HCT116 (cell line): ENCODE measurements around the gene XPNPEP2. TPM values are rescaled to one million over a fixed set of nuclear protein-coding genes. Genes with fewer than 3 reads are reported as not detected.

Source experiments
- ATAC-seq: fragments of 200-7000 bp; cut with Tn5 transposase; 2 replicates; pipeline ENCODE4 v1.9.1; 2020; ENCODE audit warnings: mild to moderate bottlenecking, moderate library complexity
- BruUV-seq: library from RNA; stranded (reverse); fragments of 400-500 nt; replicated peaks from 2 replicates; lab custom pipeline; 2021; lab: Mats Ljungman, UMichigan
- CTCF ChIA-PET: fragments of 300-600 bp; sonication (Branson Sonifier 250); formaldehyde crosslinking; loops from one replicate; lab custom pipeline; 2021; ENCODE audit warnings: antibody characterized with exemption; lab: Charles Lee
- POLR2A ChIA-PET: fragments of 300-600, 350-600 bp; sonication (Branson Sonifier 250); formaldehyde crosslinking; loops from one replicate; lab custom pipeline; 2021; ENCODE audit warnings: antibody characterized with exemption; lab: Charles Lee
- RAD21 ChIA-PET, 2 experiments: fragments of 300-600 bp; sonication (Branson Sonifier 250); formaldehyde crosslinking; loops; one replicate each; lab custom pipeline; 2023; ENCODE audit warnings: low total read pairs in 2 of 2; ENCODE audit not compliant: uncharacterized antibody in 2 of 2, unreplicated experiment in 2 of 2, low non-redundant PET in 1 of 2; lab: Charles Lee
- DNase-seq: peaks from one replicate; pipeline ENCODE4 v3.0.0-alpha.2; 2010; ENCODE audit warnings: low read depth, low spot score
- H2AFZ ChIP-seq: fragments of 200-600 bp; shearing (Covaris generic), sonication (generic); 2 replicates; pipeline ENCODE4 v1.6.1; 2017; ENCODE audit warnings: low read depth, mixed run types, mixed read lengths, antibody characterized with exemption, low read length; ENCODE audit not compliant: poor library complexity, severe bottlenecking
- H3K27ac ChIP-seq: 2 replicates; pipeline ENCODE4 v1.5.1; 2012; ENCODE audit warnings: low read depth, low read length
- H3K27me3 ChIP-seq: fragments of 200-600 bp; sonication (generic); 2 replicates; pipeline ENCODE4 v1.6.1; 2016; ENCODE audit warnings: mixed run types, low read length, mixed read lengths; ENCODE audit not compliant: insufficient read depth
- H3K36me3 ChIP-seq, 2 experiments: fragments of 200-500 bp in 1 of 2; fragments of 200-600 bp in 1 of 2; sonication (Bioruptor generic) in 1 of 2; sonication (generic) in 1 of 2; 2 replicates each; pipeline versions ENCODE4 v1.5.1 to v1.6.1; 2014 to 2016; ENCODE audit warnings: low read length in 2 of 2, inconsistent platforms in 1 of 2, mixed read lengths in 1 of 2, mixed run types in 1 of 2; ENCODE audit not compliant: insufficient read depth in 2 of 2, control insufficient read depth in 1 of 2
- H3K4me1 ChIP-seq, 2 experiments: fragments of 200-600 bp in 1 of 2; sonication (generic) in 1 of 2; 2 replicates each; pipeline versions ENCODE4 v1.5.1 to v1.6.1; 2012 to 2017; ENCODE audit warnings: low read length in 2 of 2, inconsistent platforms in 1 of 2, mild to moderate bottlenecking in 1 of 2, mixed read lengths in 1 of 2, mixed run types in 1 of 2, moderate library complexity in 1 of 2; ENCODE audit not compliant: insufficient read depth in 2 of 2, control insufficient read depth in 1 of 2
- H3K4me2 ChIP-seq: fragments of 200-600 bp; sonication (generic); 2 replicates; pipeline ENCODE4 v1.6.1; 2017; ENCODE audit warnings: mixed run types, low read length, mixed read lengths
- H3K4me3 ChIP-seq, 2 experiments: fragments of 200-600 bp in 1 of 2; sonication (generic) in 1 of 2; replicated peaks in 1 of 2; 2 replicates each; pipeline ENCODE4 v1.5.1; 2011 to 2016; ENCODE audit warnings: low read length in 2 of 2, control low read depth in 1 of 2, low read depth in 1 of 2, mild to moderate bottlenecking in 1 of 2, mixed read lengths in 1 of 2, mixed run types in 1 of 2
- H3K79me2 ChIP-seq: fragments of 200-600 bp; sonication (generic); 2 replicates; pipeline ENCODE4 v1.6.1; 2017; ENCODE audit warnings: mild to moderate bottlenecking, mixed run types, low read length, moderate library complexity, mixed read lengths; ENCODE audit not compliant: insufficient read depth
- H3K9ac ChIP-seq: fragments of 200-600 bp; sonication (generic); 2 replicates; pipeline ENCODE4 v1.6.1; 2016; ENCODE audit warnings: low read length, mixed read lengths
- H3K9me2 ChIP-seq: fragments of 200-600 bp; sonication (generic), shearing (Covaris generic); 2 replicates; pipeline ENCODE4 v1.6.1; 2017; ENCODE audit warnings: mixed run types, mild to moderate bottlenecking, moderate library complexity; ENCODE audit not compliant: insufficient read depth
- H3K9me3 ChIP-seq, 2 experiments: fragments of 200-500 bp in 1 of 2; fragments of 200-600 bp in 1 of 2; sonication (Bioruptor generic) in 1 of 2; sonication (generic) in 1 of 2; 2 replicates each; pipeline ENCODE4 v1.6.1; 2014 to 2017; ENCODE audit warnings: low read length in 2 of 2, mixed read lengths in 2 of 2, inconsistent platforms in 1 of 2, low read depth in 1 of 2, mild to moderate bottlenecking in 1 of 2, mixed run types in 1 of 2, moderate library complexity in 1 of 2; ENCODE audit not compliant: control insufficient read depth in 1 of 2, insufficient read depth in 1 of 2
- H4K20me1 ChIP-seq: fragments of 200-600 bp; sonication (generic), shearing (Covaris generic); 2 replicates; pipeline ENCODE4 v1.6.1; 2017; ENCODE audit warnings: mixed run types, mild to moderate bottlenecking, moderate library complexity; ENCODE audit not compliant: insufficient read depth
- EZH2 ChIP-seq: fragments of 200-600 bp; sonication (generic); IDR thresholded peaks from 2 replicates; pipeline ENCODE4 v1.6.1; 2017; ENCODE audit warnings: antibody characterized with exemption, mixed run types
- EZH2phosphoT487 ChIP-seq: fragments of 200-600 bp; IDR thresholded peaks from 2 replicates; pipeline ENCODE4 v1.6.1; 2018; ENCODE audit warnings: antibody characterized with exemption, borderline replicate concordance
- JUND ChIP-seq: IDR thresholded peaks from 2 replicates; pipeline ENCODE4 v1.6.1; 2012
- SP1 ChIP-seq: IDR thresholded peaks from 2 replicates; pipeline ENCODE4 v1.6.1; 2012; ENCODE audit warnings: low read depth
- YY1 ChIP-seq: IDR thresholded peaks from 2 replicates; pipeline ENCODE4 v1.6.1; 2011; ENCODE audit warnings: low read length, low read depth, moderate library complexity, mild to moderate bottlenecking; ENCODE audit not compliant: insufficient replicate concordance; ENCODE audit errors: extremely low read depth
- ZFX ChIP-seq: fragments of 450-650 bp; IDR thresholded peaks from 2 replicates; pipeline ENCODE4 v1.6.1; 2017
- ZNF274 ChIP-seq: fragments of 200-500 bp; sonication (Bioruptor generic); IDR thresholded peaks from 2 replicates; pipeline ENCODE4 v1.6.1; 2014; ENCODE audit warnings: mild to moderate bottlenecking, low read depth, low read length, inconsistent platforms
- intact Hi-C: fragments of 100-400 bp; cut with micrococcal nuclease; formaldehyde crosslinking; loops from 2 replicates; pipeline ENCODE4 v1.10.0; 2022
- total RNA-seq: library from RNA; stranded (reverse); gene quantifications from one replicate; pipeline ENCODE4 v1.2.1, GENCODE V29; 2021; ENCODE audit not compliant: unreplicated experiment
- TF ChIP-seq, protein P1 (sequence below): IDR thresholded peaks from 2 replicates; pipeline ENCODE4 v1.6.1; 2012

The XPNPEP2 gene
- total RNA-seq, 1 experiment from 2014 or later: not detected

DNA sequence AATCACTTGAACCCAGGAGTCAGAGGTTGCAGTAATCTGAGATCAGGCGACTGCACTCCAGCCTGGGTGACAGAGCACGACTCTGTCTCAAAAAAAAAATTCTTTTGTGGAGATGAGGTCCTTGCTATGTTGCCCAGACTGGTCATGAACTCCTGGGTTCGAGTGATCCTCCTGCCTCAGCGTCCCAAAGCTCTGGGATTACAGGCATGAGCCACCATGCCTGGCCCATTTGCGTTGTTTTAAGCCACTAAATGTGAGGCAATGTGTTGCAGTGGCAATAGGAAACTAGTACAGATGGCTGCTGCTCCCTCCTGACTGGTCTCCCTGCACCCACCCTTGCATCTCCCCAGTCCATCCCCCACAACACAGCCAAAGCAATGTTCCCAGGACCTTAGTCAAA lies 44.0 kb upstream of the XPNPEP2 start:
- TF ChIP-seq, protein P1, sequence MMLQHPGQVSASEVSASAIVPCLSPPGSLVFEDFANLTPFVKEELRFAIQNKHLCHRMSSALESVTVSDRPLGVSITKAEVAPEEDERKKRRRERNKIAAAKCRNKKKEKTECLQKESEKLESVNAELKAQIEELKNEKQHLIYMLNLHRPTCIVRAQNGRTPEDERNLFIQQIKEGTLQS: no peak
- TF ChIP-seq SP1 (no peak), ZNF274 (no peak), EZH2phosphoT487 (no peak), EZH2 (no peak), JUND (no peak), ZFX (no peak)
- ChIA-PET POLR2A (no interaction called here), CTCF (no interaction called here), RAD21 (no interaction called here)
- H2AFZ ChIP-seq: no peak overlapping the region
- no peak overlapping the region for H3K4me2 ChIP-seq
- ATAC-seq (no peak), DNase-seq (no peak)
- no peaks in the 10 kb centered on the region for H3K9me2 ChIP-seq
- intact Hi-C loops: no loop called here
- H3K27me3 ChIP-seq: no peaks in the 10 kb centered on the region
- no TSS peak for BruUV-seq
- peaks cover 0 to 6% of the 10 kb centered on the region in 2 experiments; a peak in 1 of 4 replicates for H3K4me1 ChIP-seq
- H3K4me3 ChIP-seq: no peak overlapping the region
- no peaks in the 10 kb centered on the region for H3K79me2 ChIP-seq
- H3K36me3 ChIP-seq: no peaks in the 10 kb centered on the region
- no peak overlapping the region for H3K27ac ChIP-seq
- no peaks in the 10 kb centered on the region for H4K20me1 ChIP-seq
- no peaks in the 10 kb centered on the region for H3K9me3 ChIP-seq
- no peak overlapping the region for H3K9ac ChIP-seq

DNA sequence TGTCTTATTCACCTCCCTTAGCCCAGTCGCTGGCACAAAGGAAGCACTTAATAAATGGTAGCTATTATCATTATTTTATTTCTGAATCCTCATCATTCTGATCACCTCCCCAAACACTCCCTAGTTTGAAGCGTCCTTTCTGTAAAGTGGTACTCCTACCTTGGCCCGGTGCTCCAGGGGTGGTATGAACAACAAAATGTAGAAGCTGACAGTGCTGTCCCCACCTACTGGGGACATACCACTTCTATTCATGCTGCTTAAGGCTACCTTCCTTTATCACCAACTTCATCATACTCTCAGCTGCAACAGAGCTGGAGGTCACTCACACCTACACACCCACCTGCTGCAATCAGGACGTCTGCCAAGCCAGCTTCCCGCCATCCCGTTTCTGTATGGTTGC lies 43.2 kb upstream of the XPNPEP2 start:
- H3K27me3 ChIP-seq: no peaks in the 10 kb centered on the region
- ATAC-seq: no peak
- CTCF ChIA-PET: no interaction called here
- H3K36me3 ChIP-seq: no peaks in the 10 kb centered on the region
- intact Hi-C loops: no loop called here
- no peak overlapping the region for H3K27ac ChIP-seq
- TF ChIP-seq YY1 (no peak), JUND (no peak), SP1 (no peak), EZH2phosphoT487 (no peak)
- no peaks in the 10 kb centered on the region for H3K9me3 ChIP-seq
- peaks cover 0 to 6% of the 10 kb centered on the region in 2 experiments; a peak in 1 of 4 replicates for H3K4me1 ChIP-seq
- no peaks in the 10 kb centered on the region for H3K79me2 ChIP-seq
- H3K4me2 ChIP-seq: no peak overlapping the region
- RAD21 ChIA-PET: interaction anchor here in 1 of 2 experiments (0.6 kb wide), 1 partner anchor 12 kb away, joined by 3 read pairs; no protein-coding TSS in a partner anchor
- no peak for DNase-seq
- no peak overlapping the region for H3K4me3 ChIP-seq
- H3K9ac ChIP-seq: no peak overlapping the region
- BruUV-seq: no TSS peak
- no peaks in the 10 kb centered on the region for H3K9me2 ChIP-seq
- H4K20me1 ChIP-seq: no peaks in the 10 kb centered on the region
- POLR2A ChIA-PET: no interaction called here
- H2AFZ ChIP-seq: no peak overlapping the region
